ENCODE results near the gene FAM53B. TPM values are rescaled to one million over a fixed set of nuclear protein-coding genes. Genes with fewer than 3 reads are reported as not detected.
"Not testable (repeated sequence)": the region's sequence is repeated elsewhere in the genome, so short reads cannot be mapped to it uniquely, and the experiment has no call there.

Gene FAM53B
- total RNA-seq, 1 experiment from 2014 or later = 18.3 TPM

GRCh38 chr10:124614003-124614659 is 130.0 kb downstream of the FAM53B start:
- intact Hi-C loops (cut with micrococcal nuclease; ENCODE audit: unreplicated experiment) = no loop called here
- ChIA-PET POLR2A (ENCODE audit: low non-redundant PET) (no interaction called here), CTCF (no interaction called here)
- Histone ChIP-seq H3K36me3 (ENCODE audit: insufficient read depth, low read length, poor library complexity, severe bottlenecking) (no peaks in the 10 kb centered on the region), H3K4me3 (ENCODE audit: low read depth, low read length, poor library complexity, severe bottlenecking) (no peak overlapping the region), H3K27ac (ENCODE audit: low read depth, low read length, poor library complexity, severe bottlenecking) (no peak overlapping the region), H3K4me1 (ENCODE audit: insufficient read depth, low read length, poor library complexity, severe bottlenecking) (no peaks in the 10 kb centered on the region), H3K27me3 (replicated peaks; ENCODE audit: insufficient read depth, low read depth, low read length, poor library complexity) (no peaks in the 10 kb centered on the region), H3K9me3 (ENCODE audit: low read depth, low read length, poor library complexity, severe bottlenecking) (no peaks in the 10 kb centered on the region)
- TF ChIP-seq CTCF (conservative IDR thresholded peaks at IDR 0.05; ENCODE audit: low read depth, low read length) (no peak), EZH2 (IDR thresholded peaks at IDR 0.05; ENCODE audit: borderline replicate concordance, low read depth, low read length, poor library complexity, severe bottlenecking) (no peak)
- BruUV-seq (replicated peaks) = no TSS peak
- no peak for DNase-seq (ENCODE audit: low spot score)

GRCh38 chr10:124612611-124613498 is 131.3 kb downstream of the FAM53B start:
- ChIA-PET CTCF (no interaction called here), POLR2A (ENCODE audit: low non-redundant PET) (no interaction called here)
- H3K4me1 ChIP-seq (ENCODE audit: insufficient read depth, low read length, poor library complexity, severe bottlenecking) = no peaks in the 10 kb centered on the region
- intact Hi-C loops (cut with micrococcal nuclease; ENCODE audit: unreplicated experiment) = no loop called here
- TF ChIP-seq CTCF (conservative IDR thresholded peaks at IDR 0.05; ENCODE audit: low read depth, low read length) = no peak
- TF ChIP-seq EZH2 (IDR thresholded peaks at IDR 0.05; ENCODE audit: borderline replicate concordance, low read depth, low read length, poor library complexity, severe bottlenecking) = no peak
- no peak for DNase-seq (ENCODE audit: low spot score)
- H3K9me3 ChIP-seq (ENCODE audit: low read depth, low read length, poor library complexity, severe bottlenecking) = no peaks in the 10 kb centered on the region
- H3K36me3 ChIP-seq (ENCODE audit: insufficient read depth, low read length, poor library complexity, severe bottlenecking) = no peaks in the 10 kb centered on the region
- no peak overlapping the region for H3K27ac ChIP-seq (ENCODE audit: low read depth, low read length, poor library complexity, severe bottlenecking)
- BruUV-seq (replicated peaks) = no TSS peak
- no peak overlapping the region for H3K4me3 ChIP-seq (ENCODE audit: low read depth, low read length, poor library complexity, severe bottlenecking)
- H3K27me3 ChIP-seq (replicated peaks; ENCODE audit: insufficient read depth, low read depth, low read length, poor library complexity) = no peaks in the 10 kb centered on the region

GRCh38 chr10:124611738-124612137 is 132.4 kb downstream of the FAM53B start:
- POLR2A ChIA-PET (ENCODE audit: low non-redundant PET) = no interaction called here
- Histone ChIP-seq H3K27me3 (replicated peaks; ENCODE audit: insufficient read depth, low read depth, low read length, poor library complexity) (no peaks in the 10 kb centered on the region), H3K4me3 (ENCODE audit: low read depth, low read length, poor library complexity, severe bottlenecking) (no peak overlapping the region), H3K4me1 (ENCODE audit: insufficient read depth, low read length, poor library complexity, severe bottlenecking) (no peaks in the 10 kb centered on the region), H3K9me3 (ENCODE audit: low read depth, low read length, poor library complexity, severe bottlenecking) (no peaks in the 10 kb centered on the region), H3K27ac (ENCODE audit: low read depth, low read length, poor library complexity, severe bottlenecking) (no peak overlapping the region), H3K36me3 (ENCODE audit: insufficient read depth, low read length, poor library complexity, severe bottlenecking) (no peaks in the 10 kb centered on the region)
- no TSS peak for BruUV-seq (replicated peaks)
- no peak for DNase-seq (ENCODE audit: low spot score)
- CTCF ChIA-PET = no interaction called here
- intact Hi-C loops (cut with micrococcal nuclease; ENCODE audit: unreplicated experiment) = no loop called here
- TF ChIP-seq EZH2 (IDR thresholded peaks at IDR 0.05; ENCODE audit: borderline replicate concordance, low read depth, low read length, poor library complexity, severe bottlenecking) = no peak
- TF ChIP-seq CTCF (conservative IDR thresholded peaks at IDR 0.05; ENCODE audit: low read depth, low read length) = no peak

- H3K27me3 ChIP-seq (replicated peaks; ENCODE audit: insufficient read depth, low read depth, low read length, poor library complexity); H3K4me3 ChIP-seq (ENCODE audit: low read depth, low read length, poor library complexity, severe bottlenecking); H3K36me3 ChIP-seq (ENCODE audit: insufficient read depth, low read length, poor library complexity, severe bottlenecking); POLR2A ChIA-PET (ENCODE audit: low non-redundant PET); H3K4me1 ChIP-seq (ENCODE audit: insufficient read depth, low read length, poor library complexity, severe bottlenecking); CTCF ChIA-PET; H3K9me3 ChIP-seq (ENCODE audit: low read depth, low read length, poor library complexity, severe bottlenecking); intact Hi-C loops (cut with micrococcal nuclease; ENCODE audit: unreplicated experiment); H3K27ac ChIP-seq (ENCODE audit: low read depth, low read length, poor library complexity, severe bottlenecking); BruUV-seq (replicated peaks); DNase-seq (ENCODE audit: low spot score): not testable (repeated sequence)
Measured at GRCh38 chr10:124610851-124611250, 133.3 kb downstream of the FAM53B start.

GRCh38 chr10:124610186-124610585 is 134.0 kb downstream of the FAM53B start:
- H3K36me3 ChIP-seq (ENCODE audit: insufficient read depth, low read length, poor library complexity, severe bottlenecking); BruUV-seq (replicated peaks); H3K27me3 ChIP-seq (replicated peaks; ENCODE audit: insufficient read depth, low read depth, low read length, poor library complexity); DNase-seq (ENCODE audit: low spot score); H3K9me3 ChIP-seq (ENCODE audit: low read depth, low read length, poor library complexity, severe bottlenecking); intact Hi-C loops (cut with micrococcal nuclease; ENCODE audit: unreplicated experiment); H3K4me3 ChIP-seq (ENCODE audit: low read depth, low read length, poor library complexity, severe bottlenecking); POLR2A ChIA-PET (ENCODE audit: low non-redundant PET); H3K4me1 ChIP-seq (ENCODE audit: insufficient read depth, low read length, poor library complexity, severe bottlenecking); CTCF ChIA-PET; H3K27ac ChIP-seq (ENCODE audit: low read depth, low read length, poor library complexity, severe bottlenecking): not testable (repeated sequence)

All from A673 (cell line).